HG03439 (cell line): ENCODE measurements around the gene SH2D2A.

Experiments used
- ATAC-seq: cut with Tn5 transposase; IDR thresholded peaks from one replicate; pipeline ENCODE4 v1.9.1; 2021; ENCODE audit warnings: mild to moderate bottlenecking, moderate library complexity; ENCODE audit not compliant: unreplicated experiment

Gene SH2D2A

GRCh38 chr1:156828400-156829124 lies 11.9 kb upstream of the SH2D2A start:
- no peak for ATAC-seq

GRCh38 chr1:156826630-156827029 lies 10.0 kb upstream of the SH2D2A start:
- ATAC-seq = no peak

- no peak for ATAC-seq
Measured at GRCh38 chr1:156823210-156823790, 6.7 kb upstream of the SH2D2A start.

- ATAC-seq = no peak
Measured at GRCh38 chr1:156822680-156823079, 6.0 kb upstream of the SH2D2A start.

GRCh38 chr1:156821801-156822200 lies 5.2 kb upstream of the SH2D2A start:
- no peak for ATAC-seq

- ATAC-seq = no peak
Measured at GRCh38 chr1:156815961-156816422, 656 bp downstream of the SH2D2A start.

- ATAC-seq = no peak
Measured at GRCh38 chr1:156815307-156815826, 1.3 kb downstream of the SH2D2A start.

GRCh38 chr1:156814571-156815260 lies 1.9 kb downstream of the SH2D2A start:
- ATAC-seq = no peak

- ATAC-seq = no peak
Measured at GRCh38 chr1:156813750-156814570, 2.7 kb downstream of the SH2D2A start.

- no peak for ATAC-seq
Measured at GRCh38 chr1:156813298-156813697, 3.4 kb downstream of the SH2D2A start.

- ATAC-seq = no peak
Measured at GRCh38 chr1:156812293-156812990, 4.2 kb downstream of the SH2D2A start.

- no peak for ATAC-seq
Measured at GRCh38 chr1:156811168-156811567, 5.5 kb downstream of the SH2D2A start.

GRCh38 chr1:156809711-156810366 lies 6.8 kb downstream of the SH2D2A start:
- ATAC-seq = no peak

- no peak for ATAC-seq
Measured at GRCh38 chr1:156809281-156809680, 7.4 kb downstream of the SH2D2A start.

GRCh38 chr1:156808186-156809030 lies 8.2 kb downstream of the SH2D2A start:
- no peak for ATAC-seq

GRCh38 chr1:156807627-156808026 lies 9.0 kb downstream of the SH2D2A start:
- ATAC-seq = no peak

GRCh38 chr1:156806512-156807440 lies 9.9 kb downstream of the SH2D2A start:
- no peak for ATAC-seq
